ENCODE measurements around the gene PTCH2. TPM values are rescaled to one million over a fixed set of nuclear protein-coding genes. Genes with fewer than 3 reads are reported as not detected.
A peak's percentile ranks its signal among the peaks of the same experiment; 100 is the strongest.

The PTCH2 gene
- total and polyA plus RNA-seq, 2 of the 13 experiments (the other 11 are each of a cell fraction or from before 2014, with no cell fraction given): 0.60 to 1.5 TPM

GRCh38 chr1:44783697-44784093 lies 59.4 kb downstream of the PTCH2 start (continued):
- no peak for TF ChIP-seq ZNF280B (CRISPR knock-in tag; IDR thresholded peaks at IDR 0.05; ENCODE audit: borderline replicate concordance)
- TF ChIP-seq MLXIP (CRISPR knock-in tag; IDR thresholded peaks at IDR 0.05; ENCODE audit: borderline replicate concordance): no peak
- TF ChIP-seq TEAD3 (CRISPR knock-in tag; optimal IDR thresholded peaks at IDR 0.05; ENCODE audit: borderline replicate concordance): peak; percentile 8
- 0 out of 2 replicates have a peak, but pooled peaks have one; percentile 3 for TF ChIP-seq ZSCAN20 (CRISPR knock-in tag; IDR thresholded peaks at IDR 0.05; ENCODE audit: borderline replicate concordance)
- TF ChIP-seq SOX6 (IDR thresholded peaks at IDR 0.05): no peak
- no peak for TF ChIP-seq SOX6 (CRISPR knock-in tag; IDR thresholded peaks at IDR 0.05)

- Histone ChIP-seq H3K79me2 (ENCODE audit: insufficient read depth, low read length) (peaks cover 30% of the 10 kb centered on the region), H4K20me1 (ENCODE audit: insufficient read depth, low read length) (peaks cover 36% of the 10 kb centered on the region), H3K4me3 (replicated peaks in 1 of 3; ENCODE audit: insufficient read depth in 1 of 3, low read depth in 2 of 3, low read length in 3 of 3) (no peak overlapping the region), H3K4me1 (ENCODE audit: insufficient read depth, low read length) (peaks cover 51% of the 10 kb centered on the region), H3K9ac (ENCODE audit: insufficient read depth, low read depth, low read length) (no peak overlapping the region), H3K36me3 (replicated peaks in 1 of 2; ENCODE audit: control insufficient read depth in 1 of 2, insufficient read depth in 2 of 2, low read length in 2 of 2) (peaks cover 12 to 24% of the 10 kb centered on the region in 2 experiments), H3K4me2 (ENCODE audit: low read depth, low read length) (no peak overlapping the region), H3K27me3 (ENCODE audit: control insufficient read depth in 1 of 2, insufficient read depth in 2 of 2, low read length in 2 of 2) (no peaks in the 10 kb centered on the region), H2AFZ (ENCODE audit: low read length) (no peak overlapping the region), H3K9me3 (ENCODE audit: low read length) (no peaks in the 10 kb centered on the region), H3K27ac (ENCODE audit: extremely low read length, insufficient read depth, low read length) (no peak overlapping the region)
- ATAC-seq: no peak
- intact Hi-C loops (cut with micrococcal nuclease; ENCODE audit: unreplicated experiment) (loop anchor here (5.0 kb wide), 2 partner anchors 37 to 48 kb away; partner anchors contain the start of gene RNU5D-1), in situ Hi-C loops (cut with HindIII; ENCODE audit: extremely low pct_ligation_motif_present, low pct_unique_long_range_greater_than_20kb) (no loop called here)
- ChIA-PET CTCF (ENCODE audit: low intra/inter-chr PET ratio, low total read pairs) (no interaction called here), POLR2A (interaction anchor here (0.9 to 2.6 kb wide), 8 partner anchors 19 to 523 kb away, joined by 3 to 14 read pairs (median 6); partner anchors contain the start of genes BTBD19, DYNLT4, PLK3 and RNU5D-1)
- DNase-seq (ENCODE audit: low spot score): no peak
- no peak for FAIRE-seq
- BruUV-seq (replicated peaks): no TSS peak
- 97% methylated on average over 14 of the region's 14 CpGs for WGBS (ENCODE audit: low lambda C conversion rate)
- TF ChIP-seq ISX (CRISPR knock-in tag; conservative IDR thresholded peaks at IDR 0.05) (no peak), PHF5A (CRISPR knock-in tag; IDR thresholded peaks at IDR 0.05; ENCODE audit: low read depth, unreplicated experiment) (no peak), SMAD9 (CRISPR knock-in tag; IDR thresholded peaks at IDR 0.05) (no peak), SRSF1 (optimal IDR thresholded peaks at IDR 0.05; ENCODE audit: low read depth, low read length) (no peak), POLR2AphosphoS5 (IDR thresholded peaks at IDR 0.05; ENCODE audit: low read depth, low read length) (0 out of 2 replicates have a peak, but pooled peaks have one; percentile 42), POLR2A (IDR thresholded peaks at IDR 0.05; ENCODE audit: insufficient read depth in 1 of 2, low read depth in 2 of 2, low read length in 2 of 2) (peak; percentile 26 to 56; a peak in 2 of 4 replicates), ZMYM4 (CRISPR knock-in tag; IDR thresholded peaks at IDR 0.05) (no peak), ATF5 (CRISPR knock-in tag; IDR thresholded peaks at IDR 0.05; ENCODE audit: low read depth) (no peak), ZBTB38 (CRISPR knock-in tag; IDR thresholded peaks at IDR 0.05) (peak; percentile 43), RBM22 (optimal IDR thresholded peaks at IDR 0.05; ENCODE audit: low read length) (peak; percentile 82), ZKSCAN8 (CRISPR knock-in tag; IDR thresholded peaks at IDR 0.05; ENCODE audit: borderline replicate concordance) (no peak)
- TF ChIP-seq, protein P1, sequence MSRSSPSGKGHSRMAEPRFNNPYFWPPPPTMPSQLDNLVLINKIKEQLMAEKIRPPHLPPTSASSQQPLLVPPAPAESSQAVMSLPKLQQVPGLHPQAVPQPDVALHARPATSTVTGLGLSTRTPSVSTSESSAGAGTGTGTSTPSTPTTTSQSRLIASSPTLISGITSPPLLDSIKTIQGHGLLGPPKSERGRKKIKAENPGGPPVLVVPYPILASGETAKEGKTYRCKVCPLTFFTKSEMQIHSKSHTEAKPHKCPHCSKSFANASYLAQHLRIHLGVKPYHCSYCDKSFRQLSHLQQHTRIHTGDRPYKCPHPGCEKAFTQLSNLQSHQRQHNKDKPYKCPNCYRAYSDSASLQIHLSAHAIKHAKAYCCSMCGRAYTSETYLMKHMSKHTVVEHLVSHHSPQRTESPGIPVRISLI (CRISPR knock-in tag; IDR thresholded peaks at IDR 0.05; ENCODE audit: borderline replicate concordance): no peak
These were observed 62.4 kb downstream of the PTCH2 start for GRCh38 chr1:44780583-44781121.

Data from HepG2 (cell line).